ENCODE results near the gene BABAM2. TPM values are rescaled to one million over a fixed set of nuclear protein-coding genes. Genes with fewer than 3 reads are reported as not detected.

BABAM2 gene
- total RNA-seq, 1 experiment from 2014 or later, result 46.1 TPM

GRCh38 chr2:28288620-28289019, 398.1 kb downstream of the BABAM2 start:
- intact Hi-C loops (cut with micrococcal nuclease; ENCODE audit: unreplicated experiment), result no loop called here
- no peak overlapping the region for H3K4me2 ChIP-seq

GRCh38 chr2:28291811-28292440, 401.4 kb downstream of the BABAM2 start:
- ChIA-PET POLR2A (ENCODE audit: unreplicated experiment) (no interaction called here), CTCF (no interaction called here)
- Histone ChIP-seq H3K9me3 (ENCODE audit: insufficient read depth, low read depth) (no peaks in the 10 kb centered on the region), H3F3A (ENCODE audit: insufficient read depth, low read depth) (peaks cover 16% of the 10 kb centered on the region), H3K4me3 (no peak overlapping the region), H3K4me2 (no peak overlapping the region), H3K9me2 (ENCODE audit: insufficient read depth) (no peaks in the 10 kb centered on the region), H3K36me3 (ENCODE audit: low read depth) (no peaks in the 10 kb centered on the region), H3K79me2 (ENCODE audit: low read depth) (no peaks in the 10 kb centered on the region; the same call in 1 of the 2 replicates), H3K4me1 (replicated peaks; ENCODE audit: insufficient read depth) (peaks cover 22% of the 10 kb centered on the region), H3K27ac (no peak overlapping the region), H4K20me1 (ENCODE audit: insufficient read depth) (no peaks in the 10 kb centered on the region), H3K27me3 (ENCODE audit: insufficient read depth, low read depth) (no peaks in the 10 kb centered on the region), H2AFZ (no peak overlapping the region)
- TF ChIP-seq, protein P1, sequence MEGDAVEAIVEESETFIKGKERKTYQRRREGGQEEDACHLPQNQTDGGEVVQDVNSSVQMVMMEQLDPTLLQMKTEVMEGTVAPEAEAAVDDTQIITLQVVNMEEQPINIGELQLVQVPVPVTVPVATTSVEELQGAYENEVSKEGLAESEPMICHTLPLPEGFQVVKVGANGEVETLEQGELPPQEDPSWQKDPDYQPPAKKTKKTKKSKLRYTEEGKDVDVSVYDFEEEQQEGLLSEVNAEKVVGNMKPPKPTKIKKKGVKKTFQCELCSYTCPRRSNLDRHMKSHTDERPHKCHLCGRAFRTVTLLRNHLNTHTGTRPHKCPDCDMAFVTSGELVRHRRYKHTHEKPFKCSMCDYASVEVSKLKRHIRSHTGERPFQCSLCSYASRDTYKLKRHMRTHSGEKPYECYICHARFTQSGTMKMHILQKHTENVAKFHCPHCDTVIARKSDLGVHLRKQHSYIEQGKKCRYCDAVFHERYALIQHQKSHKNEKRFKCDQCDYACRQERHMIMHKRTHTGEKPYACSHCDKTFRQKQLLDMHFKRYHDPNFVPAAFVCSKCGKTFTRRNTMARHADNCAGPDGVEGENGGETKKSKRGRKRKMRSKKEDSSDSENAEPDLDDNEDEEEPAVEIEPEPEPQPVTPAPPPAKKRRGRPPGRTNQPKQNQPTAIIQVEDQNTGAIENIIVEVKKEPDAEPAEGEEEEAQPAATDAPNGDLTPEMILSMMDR (conservative IDR thresholded peaks at IDR 0.05), result no peak
- no peak for TF ChIP-seq EZH2 (IDR thresholded peaks at IDR 0.05; ENCODE audit: low read depth)
- intact Hi-C loops (cut with micrococcal nuclease; ENCODE audit: unreplicated experiment), result no loop called here
- no TSS peak for BruUV-seq (replicated peaks)
- no peak for DNase-seq

More at GRCh38 chr2:28288620-28289019, 398.1 kb downstream of the BABAM2 start:
- Histone ChIP-seq H3F3A (ENCODE audit: insufficient read depth, low read depth) (peaks cover 6% of the 10 kb centered on the region; the same call in 1 of the 2 replicates), H3K9me2 (ENCODE audit: insufficient read depth) (no peaks in the 10 kb centered on the region), H3K9me3 (ENCODE audit: insufficient read depth, low read depth) (no peaks in the 10 kb centered on the region), H3K79me2 (ENCODE audit: low read depth) (no peaks in the 10 kb centered on the region), H2AFZ (no peak overlapping the region), H3K4me1 (replicated peaks; ENCODE audit: insufficient read depth) (no peaks in the 10 kb centered on the region), H3K27me3 (ENCODE audit: insufficient read depth, low read depth) (no peaks in the 10 kb centered on the region), H3K36me3 (ENCODE audit: low read depth) (no peaks in the 10 kb centered on the region), H3K27ac (no peak overlapping the region), H3K4me3 (no peak overlapping the region), H4K20me1 (ENCODE audit: insufficient read depth) (no peaks in the 10 kb centered on the region)
- no peak for DNase-seq
- POLR2A ChIA-PET (ENCODE audit: unreplicated experiment), result interaction anchor here (0.7 kb wide), 1 partner anchor 205 kb away, joined by 18 read pairs; no protein-coding TSS in a partner anchor
- CTCF ChIA-PET, result no interaction called here
- no TSS peak for BruUV-seq (replicated peaks)
- TF ChIP-seq, protein P1 (conservative IDR thresholded peaks at IDR 0.05), result no peak
- TF ChIP-seq EZH2 (IDR thresholded peaks at IDR 0.05; ENCODE audit: low read depth), result no peak

GRCh38 chr2:28292491-28292890, 402.0 kb downstream of the BABAM2 start:
- no peaks in the 10 kb centered on the region for H3K36me3 ChIP-seq (ENCODE audit: low read depth)

More at GRCh38 chr2:28292491-28292890, 402.0 kb downstream of the BABAM2 start:
- H4K20me1 ChIP-seq (ENCODE audit: insufficient read depth), result no peaks in the 10 kb centered on the region
- ChIA-PET CTCF (no interaction called here), POLR2A (ENCODE audit: unreplicated experiment) (no interaction called here)
- H3F3A ChIP-seq (ENCODE audit: insufficient read depth, low read depth), result peaks cover 22% of the 10 kb centered on the region
- TF ChIP-seq, protein P1 (conservative IDR thresholded peaks at IDR 0.05), result no peak
- TF ChIP-seq EZH2 (IDR thresholded peaks at IDR 0.05; ENCODE audit: low read depth), result no peak
- no peaks in the 10 kb centered on the region; the same call in 1 of the 2 replicates for H3K79me2 ChIP-seq (ENCODE audit: low read depth)
- no peaks in the 10 kb centered on the region for H3K9me3 ChIP-seq (ENCODE audit: insufficient read depth, low read depth)
- intact Hi-C loops (cut with micrococcal nuclease; ENCODE audit: unreplicated experiment), result no loop called here
- H2AFZ ChIP-seq, result no peak overlapping the region
- no peak overlapping the region for H3K4me3 ChIP-seq
- no peaks in the 10 kb centered on the region for H3K27me3 ChIP-seq (ENCODE audit: insufficient read depth, low read depth)
- no peak overlapping the region for H3K27ac ChIP-seq
- DNase-seq, result no peak
- H3K9me2 ChIP-seq (ENCODE audit: insufficient read depth), result no peaks in the 10 kb centered on the region
- H3K4me2 ChIP-seq, result no peak overlapping the region
- H3K4me1 ChIP-seq (replicated peaks; ENCODE audit: insufficient read depth), result peaks cover 27% of the 10 kb centered on the region
- BruUV-seq (replicated peaks), result no TSS peak
